ENCODE results near the gene C1QTNF9B.
A peak's percentile ranks its signal among the peaks of the same experiment; 100 is the strongest.
"Not testable (repeated sequence)": the region's sequence is repeated elsewhere in the genome, so short reads cannot be mapped to it uniquely, and the experiment has no call there.

Gene C1QTNF9B

DNA sequence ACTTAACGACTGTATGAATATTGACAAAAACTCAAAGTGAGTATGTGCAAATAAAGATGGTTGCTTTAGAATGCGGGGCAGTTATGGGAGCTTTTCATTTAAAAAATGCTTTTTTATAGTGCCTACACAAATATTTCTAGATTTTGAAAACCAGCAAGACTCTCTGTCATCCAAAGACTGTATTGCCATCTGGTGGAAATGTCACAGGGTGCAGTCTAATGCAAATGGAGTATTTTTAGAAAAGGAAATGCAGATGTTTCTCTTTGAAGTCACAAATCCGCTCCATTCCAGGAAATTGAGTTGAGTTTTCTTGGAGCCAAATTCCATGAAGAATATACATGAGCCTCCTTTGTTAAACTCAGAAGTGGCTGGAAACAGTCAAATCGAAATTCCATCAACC, 2.3 kb upstream of the C1QTNF9B start:
- no peak overlapping the region for H3K4me3 ChIP-seq (ENCODE audit: low read depth, low read length)
- in situ Hi-C loops (cut with HindIII; ENCODE audit: low sequenced_read_pairs) = no loop called here
- TF ChIP-seq, protein P1, sequence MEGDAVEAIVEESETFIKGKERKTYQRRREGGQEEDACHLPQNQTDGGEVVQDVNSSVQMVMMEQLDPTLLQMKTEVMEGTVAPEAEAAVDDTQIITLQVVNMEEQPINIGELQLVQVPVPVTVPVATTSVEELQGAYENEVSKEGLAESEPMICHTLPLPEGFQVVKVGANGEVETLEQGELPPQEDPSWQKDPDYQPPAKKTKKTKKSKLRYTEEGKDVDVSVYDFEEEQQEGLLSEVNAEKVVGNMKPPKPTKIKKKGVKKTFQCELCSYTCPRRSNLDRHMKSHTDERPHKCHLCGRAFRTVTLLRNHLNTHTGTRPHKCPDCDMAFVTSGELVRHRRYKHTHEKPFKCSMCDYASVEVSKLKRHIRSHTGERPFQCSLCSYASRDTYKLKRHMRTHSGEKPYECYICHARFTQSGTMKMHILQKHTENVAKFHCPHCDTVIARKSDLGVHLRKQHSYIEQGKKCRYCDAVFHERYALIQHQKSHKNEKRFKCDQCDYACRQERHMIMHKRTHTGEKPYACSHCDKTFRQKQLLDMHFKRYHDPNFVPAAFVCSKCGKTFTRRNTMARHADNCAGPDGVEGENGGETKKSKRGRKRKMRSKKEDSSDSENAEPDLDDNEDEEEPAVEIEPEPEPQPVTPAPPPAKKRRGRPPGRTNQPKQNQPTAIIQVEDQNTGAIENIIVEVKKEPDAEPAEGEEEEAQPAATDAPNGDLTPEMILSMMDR (IDR thresholded peaks at IDR 0.05; ENCODE audit: low read depth, low read length) = peak; percentile 55
- DNase-seq (ENCODE audit: low read depth, low spot score) = peak; percentile 48

DNA sequence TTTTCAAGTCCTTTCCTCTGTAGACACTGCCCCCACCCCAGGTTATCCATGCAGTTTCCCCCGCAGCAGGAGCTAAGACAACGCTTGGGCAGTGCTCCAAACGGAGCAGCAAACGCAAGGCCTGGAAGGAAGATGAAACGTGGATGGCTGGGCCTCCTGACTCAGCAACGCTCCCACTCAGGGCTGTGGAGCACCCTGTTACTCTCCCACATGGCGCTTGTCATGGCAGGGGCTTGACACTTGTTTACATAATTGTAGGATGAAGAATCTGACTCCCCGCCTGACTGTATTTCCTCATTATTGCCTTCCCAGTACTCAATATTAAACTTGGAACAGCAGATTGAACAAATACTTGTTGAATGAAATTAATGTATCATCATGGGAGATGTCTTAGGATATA, 799 bp upstream of the C1QTNF9B start:
- in situ Hi-C loops (cut with HindIII; ENCODE audit: low sequenced_read_pairs) = no loop called here
- H3K4me3 ChIP-seq (ENCODE audit: low read depth, low read length) = no peak overlapping the region
- TF ChIP-seq, protein P1 (IDR thresholded peaks at IDR 0.05; ENCODE audit: low read depth, low read length) = no peak
- DNase-seq (ENCODE audit: low read depth, low spot score) = no peak

DNA sequence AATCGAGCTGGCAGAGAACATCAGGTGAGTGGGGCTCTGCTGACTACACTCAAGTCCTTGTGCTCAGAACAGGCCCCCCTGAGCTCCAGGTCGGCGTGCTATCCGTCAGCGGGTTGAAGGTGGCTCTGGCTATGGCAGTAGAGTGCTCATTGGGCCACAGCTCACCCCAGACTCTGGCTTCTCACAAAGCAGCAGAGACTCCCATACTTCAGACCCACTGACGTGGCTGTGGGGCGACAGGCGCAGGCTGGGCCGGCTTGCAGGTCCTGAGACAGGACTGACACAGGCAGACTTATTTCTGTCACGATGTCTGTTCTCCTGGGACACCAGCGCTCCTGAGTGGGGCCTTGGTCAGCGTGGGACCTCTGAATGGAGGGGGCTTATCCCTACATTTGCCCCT, 2.6 kb downstream of the C1QTNF9B start:
- in situ Hi-C loops (cut with HindIII; ENCODE audit: low sequenced_read_pairs); H3K4me3 ChIP-seq (ENCODE audit: low read depth, low read length); DNase-seq (ENCODE audit: low read depth, low spot score): not testable (repeated sequence)

DNA sequence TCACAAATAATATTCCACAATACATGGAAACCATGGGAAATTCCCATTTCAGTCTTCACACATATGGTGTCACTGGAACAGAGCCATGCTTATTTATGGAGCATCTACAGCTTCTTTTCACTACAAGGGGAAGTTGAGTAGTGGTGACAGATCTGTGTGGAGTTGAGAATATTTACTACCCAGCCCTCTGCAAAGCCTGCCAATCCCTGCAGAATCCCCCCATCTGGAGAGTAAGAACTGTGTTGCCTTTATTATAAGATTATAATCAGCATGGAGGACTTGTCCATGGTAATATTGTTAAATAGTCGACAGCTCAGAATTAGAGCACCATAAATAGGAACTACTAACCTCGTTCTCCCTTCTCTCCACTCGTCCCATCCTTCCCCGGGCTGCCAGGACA, 3.5 kb downstream of the C1QTNF9B start:
- DNase-seq (ENCODE audit: low read depth, low spot score); in situ Hi-C loops (cut with HindIII; ENCODE audit: low sequenced_read_pairs); H3K4me3 ChIP-seq (ENCODE audit: low read depth, low read length): not testable (repeated sequence)

DNA sequence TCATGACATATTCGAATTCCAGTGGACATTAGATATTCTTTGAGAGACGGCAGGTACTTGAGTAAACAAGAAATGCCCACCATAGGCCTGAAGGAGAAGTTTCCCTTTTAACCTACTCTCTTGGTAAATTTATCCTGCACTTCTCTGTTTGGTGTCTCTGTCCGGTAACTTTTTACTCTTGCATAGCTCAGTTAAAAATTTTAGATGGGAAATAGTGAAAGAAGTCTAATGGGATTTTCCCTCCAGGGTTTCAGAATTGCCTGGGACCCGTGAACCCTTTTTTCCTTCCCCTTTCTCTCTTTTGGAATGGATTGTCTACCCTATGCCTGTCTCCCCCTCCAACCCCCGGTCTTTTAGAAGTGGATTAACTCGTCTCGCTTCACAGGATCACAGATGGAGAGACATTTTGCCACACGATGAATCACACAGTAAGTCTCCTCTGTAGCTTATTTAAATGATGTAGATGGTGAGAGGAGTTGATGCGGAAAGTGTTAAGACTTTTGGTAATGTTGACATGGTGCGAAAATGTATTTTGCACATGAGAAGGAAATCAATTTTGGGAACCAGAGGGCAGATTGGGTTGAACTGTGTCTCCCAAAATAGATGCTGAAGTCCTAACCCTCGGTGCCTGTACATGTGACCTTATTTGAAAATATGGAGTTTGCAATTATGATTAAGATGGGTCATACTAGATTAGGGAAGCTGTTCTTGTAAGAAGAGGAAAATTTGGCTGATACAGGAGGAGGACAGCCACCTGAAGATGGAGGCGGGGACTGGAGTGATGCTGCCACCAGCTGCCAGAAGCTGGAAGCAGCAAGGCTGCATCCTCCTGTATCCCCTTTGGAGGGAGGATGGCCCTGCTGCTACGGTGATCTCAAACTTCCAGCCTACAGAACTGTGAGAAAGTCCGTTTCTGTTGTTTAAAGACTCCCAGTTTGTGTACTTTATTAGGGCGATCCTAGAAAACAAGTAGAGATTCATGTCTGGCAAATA, 7.4 kb downstream of the C1QTNF9B start:
- no peak for DNase-seq (ENCODE audit: low read depth, low spot score)
- in situ Hi-C loops (cut with HindIII; ENCODE audit: low sequenced_read_pairs) = no loop called here
- H3K4me3 ChIP-seq (ENCODE audit: low read depth, low read length) = peak overlapping the region; percentile 92
- TF ChIP-seq, protein P1 (IDR thresholded peaks at IDR 0.05; ENCODE audit: low read depth, low read length) = peak; percentile 19

DNA sequence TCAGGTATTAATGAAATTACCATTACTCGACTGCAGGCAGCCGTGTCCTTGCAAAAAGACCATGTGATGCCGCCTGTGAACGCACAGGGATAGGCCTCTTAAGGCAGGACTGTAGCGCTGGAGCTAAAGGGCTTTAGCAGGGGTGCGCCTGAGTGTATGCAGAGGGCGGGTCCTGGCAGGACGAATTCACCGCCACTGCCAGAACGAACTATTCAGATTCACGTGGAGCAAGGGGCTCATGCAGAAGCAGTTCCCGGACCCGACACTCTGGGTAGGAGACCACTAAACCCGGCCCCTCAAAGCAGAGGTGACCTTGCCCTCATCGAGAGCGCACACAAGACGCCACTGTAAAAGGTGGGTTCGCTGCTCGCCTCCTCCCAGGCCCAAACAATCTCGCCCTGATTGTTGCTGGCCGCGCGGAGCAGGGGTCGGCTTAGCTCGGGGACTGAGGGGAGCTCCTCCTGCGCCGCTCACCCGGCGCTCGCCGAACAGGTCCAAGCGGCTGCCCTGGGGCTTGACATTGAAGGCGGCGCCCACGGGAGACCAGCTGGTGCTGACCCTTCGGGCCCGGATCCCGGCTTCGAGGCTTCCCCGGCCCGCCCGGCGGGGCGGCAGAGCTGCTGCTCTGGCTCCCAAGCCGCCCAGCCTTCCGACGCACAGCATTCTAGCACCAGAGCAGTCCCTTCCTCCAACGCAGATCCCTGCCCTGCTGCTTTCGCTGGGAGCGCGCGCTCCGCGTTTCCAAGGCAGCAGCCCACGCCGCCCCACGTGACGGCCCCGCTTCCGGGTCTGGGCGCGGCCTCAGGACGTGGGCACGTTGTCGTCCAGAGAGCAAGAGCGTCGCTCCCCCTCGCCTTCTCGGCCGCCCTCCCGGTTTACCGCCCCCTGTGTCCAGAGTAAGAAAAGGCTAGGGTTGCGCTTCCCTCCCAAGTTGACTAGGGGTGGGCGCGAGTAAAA, 8.4 kb downstream of the C1QTNF9B start, which contains the start of gene MIPEP:
Gene MIPEP (minus strand): TSS at position 743 of the 957 bp plus-strand sequence. CDS start 80 bp downstream, at position 663.
- peak; percentile 97 for DNase-seq (ENCODE audit: low read depth, low spot score)
- peak within 1 kb of the TSS; percentile 92 for H3K4me3 ChIP-seq (ENCODE audit: low read depth, low read length)
- TF ChIP-seq, protein P1 (IDR thresholded peaks at IDR 0.05; ENCODE audit: low read depth, low read length) = peak; percentile 82
- in situ Hi-C loops (cut with HindIII; ENCODE audit: low sequenced_read_pairs) = no loop called here

DNA sequence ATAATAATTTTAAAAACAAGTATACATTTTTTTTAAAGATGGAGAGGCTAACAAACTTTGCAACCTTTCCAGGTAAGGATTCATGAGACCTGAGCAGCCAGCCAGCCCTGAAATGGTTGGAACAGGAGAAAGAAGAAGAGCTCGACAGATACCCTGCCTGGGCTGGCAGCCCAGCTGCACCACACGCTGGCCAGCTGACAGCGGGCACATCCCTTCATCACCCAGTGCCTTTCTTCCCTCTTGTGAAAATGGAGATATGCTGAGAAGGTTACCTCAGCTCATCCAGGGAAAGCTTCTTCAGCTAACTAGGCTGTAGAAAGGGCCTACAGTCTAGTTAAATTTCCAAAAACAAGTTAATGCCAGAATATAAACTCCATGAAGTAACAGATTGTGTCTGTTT, 12.9 kb downstream of the C1QTNF9B start:
- in situ Hi-C loops (cut with HindIII; ENCODE audit: low sequenced_read_pairs); H3K4me3 ChIP-seq (ENCODE audit: low read depth, low read length); DNase-seq (ENCODE audit: low read depth, low spot score): not testable (repeated sequence)
